Measurements from ENCODE around the gene UMAD1.

UMAD1 gene

GRCh38 chr7:7688956-7689355, 48.4 kb downstream of the UMAD1 start:
- DNase-seq (ENCODE audit: low spot score), result no peak

- DNase-seq (ENCODE audit: low spot score), result peak; percentile 42
These were observed 53.3 kb downstream of the UMAD1 start for GRCh38 chr7:7693881-7694280.

GRCh38 chr7:7694542-7694941, 54.0 kb downstream of the UMAD1 start:
- no peak for DNase-seq (ENCODE audit: low spot score)

- DNase-seq (ENCODE audit: low spot score), result no peak
These were observed 54.7 kb downstream of the UMAD1 start for GRCh38 chr7:7695111-7695817.

- no peak for DNase-seq (ENCODE audit: low spot score)
These were observed 56.0 kb downstream of the UMAD1 start for GRCh38 chr7:7696458-7697119.

GRCh38 chr7:7698930-7699329, 58.4 kb downstream of the UMAD1 start:
- no peak for DNase-seq (ENCODE audit: low spot score)

GRCh38 chr7:7699380-7699779, 58.8 kb downstream of the UMAD1 start:
- no peak for DNase-seq (ENCODE audit: low spot score)

- no peak for DNase-seq (ENCODE audit: low spot score)
These were observed 59.4 kb downstream of the UMAD1 start for GRCh38 chr7:7699970-7700369.

- no peak for DNase-seq (ENCODE audit: low spot score)
These were observed 61.0 kb downstream of the UMAD1 start for GRCh38 chr7:7701527-7701926.

- DNase-seq (ENCODE audit: low spot score), result no peak
These were observed 62.3 kb downstream of the UMAD1 start for GRCh38 chr7:7702826-7703225.

- DNase-seq (ENCODE audit: low spot score), result no peak
These were observed 62.9 kb downstream of the UMAD1 start for GRCh38 chr7:7703427-7703826.

GRCh38 chr7:7704867-7705266, 64.3 kb downstream of the UMAD1 start:
- no peak for DNase-seq (ENCODE audit: low spot score)

- no peak for DNase-seq (ENCODE audit: low spot score)
These were observed 64.8 kb downstream of the UMAD1 start for GRCh38 chr7:7705318-7705717.

- DNase-seq (ENCODE audit: low spot score), result no peak
These were observed 65.6 kb downstream of the UMAD1 start for GRCh38 chr7:7706101-7706511.

- no peak for DNase-seq (ENCODE audit: low spot score)
These were observed 66.1 kb downstream of the UMAD1 start for GRCh38 chr7:7706556-7707172.

- DNase-seq (ENCODE audit: low spot score), result no peak
These were observed 66.7 kb downstream of the UMAD1 start for GRCh38 chr7:7707246-7707645.

GRCh38 chr7:7707806-7708205, 67.3 kb downstream of the UMAD1 start:
- no peak for DNase-seq (ENCODE audit: low spot score)

- no peak for DNase-seq (ENCODE audit: low spot score)
These were observed 68.7 kb downstream of the UMAD1 start for GRCh38 chr7:7709291-7709690.

- no peak for DNase-seq (ENCODE audit: low spot score)
These were observed 69.9 kb downstream of the UMAD1 start for GRCh38 chr7:7710469-7710868.

GRCh38 chr7:7713730-7714129, 73.2 kb downstream of the UMAD1 start:
- no peak for DNase-seq (ENCODE audit: low spot score)

GRCh38 chr7:7718492-7718891, 77.9 kb downstream of the UMAD1 start, which contains the start of gene RPA3:
TSS of gene RPA3 (minus strand) at chr7:7718607. CDS start at chr7:7640418, 78,189 bp downstream.
- DNase-seq (ENCODE audit: low spot score), result no peak

GRCh38 chr7:7719236-7719635, 78.7 kb downstream of the UMAD1 start:
- DNase-seq (ENCODE audit: low spot score), result peak; percentile 80

- no peak for DNase-seq (ENCODE audit: low spot score)
These were observed 79.6 kb downstream of the UMAD1 start for GRCh38 chr7:7720193-7720592.
